ENCODE measurements around the gene ANKRD53. TPM values are rescaled to one million over a fixed set of nuclear protein-coding genes. Genes with fewer than 3 reads are reported as not detected.

ANKRD53 gene
- total and polyA plus RNA-seq, 4 donors = 0.63 to 2.5 (median 0.76) TPM

- Histone ChIP-seq H3K9me3 (ENCODE audit: control insufficient read depth in 4 of 4, insufficient read depth in 3 of 4, low read length in 3 of 4) (no peaks in the 10 kb centered on the region), H3K9ac (ENCODE audit: insufficient read depth in 1 of 2, low read length in 2 of 2) (no peak overlapping the region), H3K27me3 (ENCODE audit: control insufficient read depth in 3 of 3, insufficient read depth in 3 of 3, low read length in 2 of 3) (peaks cover 0 to 4% (median 0%) of the 10 kb centered on the region in 3 donors), H3K4me3 (no peak overlapping the region), H3K36me3 (ENCODE audit: control insufficient read depth in 4 of 4, insufficient read depth in 4 of 4, low read length in 4 of 4) (no peaks in the 10 kb centered on the region), H3K27ac (ENCODE audit: low read depth in 1 of 2, low read length in 1 of 2) (no peak overlapping the region), H3K4me1 (ENCODE audit: control insufficient read depth in 5 of 5, insufficient read depth in 5 of 5, low read length in 5 of 5) (no peaks in the 10 kb centered on the region)
- ATAC-seq (ENCODE audit: insufficient read depth, low FRiP score) = no peak
- DNase-seq = no peak
- WGBS, 2 donors = 47 to 63% methylated on average over 11 of the region's 11 CpGs
- no peak for TF ChIP-seq CTCF (IDR thresholded peaks at IDR 0.05; ENCODE audit: control extremely low read depth, extremely low read depth)
Measured at GRCh38 chr2:71001981-71002570, 23.6 kb downstream of the ANKRD53 start.

DNA sequence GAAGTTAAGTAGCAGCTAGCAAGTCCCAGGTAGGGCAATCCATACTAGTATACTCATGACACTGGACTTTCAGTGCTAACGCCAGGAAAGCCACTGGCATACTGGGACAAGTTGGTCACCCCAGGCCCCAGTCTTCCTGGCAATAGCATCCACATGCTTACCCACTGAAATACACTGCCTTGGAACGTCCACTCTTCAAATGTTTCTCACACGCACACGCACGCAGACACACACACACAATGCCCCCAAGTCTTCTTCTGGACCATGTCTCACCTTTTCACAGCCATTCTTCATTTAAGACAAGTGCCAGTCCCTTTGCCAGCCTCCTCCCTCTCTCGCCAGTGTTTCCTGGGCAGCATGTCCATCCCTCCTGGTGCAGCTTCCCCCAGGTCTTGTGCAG, 25.0 kb downstream of the ANKRD53 start:
- no peaks in the 10 kb centered on the region for H3K4me1 ChIP-seq (ENCODE audit: control insufficient read depth in 5 of 5, insufficient read depth in 5 of 5, low read length in 5 of 5)
- TF ChIP-seq CTCF (IDR thresholded peaks at IDR 0.05; ENCODE audit: control extremely low read depth, extremely low read depth) = no peak
- ATAC-seq (ENCODE audit: insufficient read depth, low FRiP score) (no peak), DNase-seq (no peak)
- 86 to 94% methylated on average over 6 of the region's 6 CpGs for WGBS, 2 donors
- no peak overlapping the region for H3K27ac ChIP-seq (ENCODE audit: low read depth in 1 of 2, low read length in 1 of 2)
- no peak overlapping the region for H3K9ac ChIP-seq (ENCODE audit: insufficient read depth in 1 of 2, low read length in 2 of 2)
- peaks cover 0 to under 1% (median 0%) of the 10 kb centered on the region in 4 donors for H3K9me3 ChIP-seq (ENCODE audit: control insufficient read depth in 4 of 4, insufficient read depth in 3 of 4, low read length in 3 of 4)
- H3K36me3 ChIP-seq (ENCODE audit: control insufficient read depth in 4 of 4, insufficient read depth in 4 of 4, low read length in 4 of 4) = no peaks in the 10 kb centered on the region
- peaks cover 0 to 7% (median 0%) of the 10 kb centered on the region in 3 donors for H3K27me3 ChIP-seq (ENCODE audit: control insufficient read depth in 3 of 3, insufficient read depth in 3 of 3, low read length in 2 of 3)
- no peak overlapping the region for H3K4me3 ChIP-seq

DNA sequence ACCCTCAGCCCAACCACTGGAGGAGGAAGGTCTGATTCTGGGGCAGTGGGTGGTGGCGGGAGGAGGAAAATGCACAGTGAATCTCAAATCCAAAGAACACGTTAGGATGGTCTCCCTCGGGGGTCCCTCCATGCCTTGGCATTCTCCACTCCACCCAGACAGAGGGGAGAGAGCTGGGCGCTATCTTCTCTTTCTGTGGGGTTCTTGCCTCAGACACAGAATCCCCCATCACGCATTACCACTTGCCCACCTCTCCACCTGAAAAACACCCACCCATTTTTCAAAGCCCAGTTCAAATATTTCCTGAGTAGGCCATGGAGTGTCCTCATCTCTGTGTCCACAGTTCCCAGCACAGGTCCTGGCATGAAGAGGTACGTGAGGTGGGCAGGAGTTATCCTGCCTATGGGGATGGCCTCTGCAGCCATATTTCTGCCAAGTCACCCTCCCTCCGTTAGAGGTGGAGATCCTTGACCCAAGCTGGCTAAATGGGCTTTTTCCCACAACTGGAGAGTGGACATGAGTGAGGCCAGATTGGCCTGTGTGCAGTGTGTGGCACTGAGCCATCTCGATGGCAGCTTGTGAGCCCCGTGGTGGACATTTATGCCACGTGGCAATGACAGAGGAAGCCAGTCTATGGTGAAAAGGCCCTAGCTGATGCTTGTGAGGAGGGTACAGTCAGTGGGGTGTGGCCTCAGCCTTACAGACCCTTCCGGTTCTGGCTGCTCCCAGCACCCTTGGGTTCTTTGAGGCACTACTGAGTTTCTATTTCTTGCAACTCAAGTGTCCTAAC, 25.7 kb downstream of the ANKRD53 start:
- no peaks in the 10 kb centered on the region for H3K36me3 ChIP-seq (ENCODE audit: control insufficient read depth in 4 of 4, insufficient read depth in 4 of 4, low read length in 4 of 4)
- no peaks in the 10 kb centered on the region for H3K4me1 ChIP-seq (ENCODE audit: control insufficient read depth in 5 of 5, insufficient read depth in 5 of 5, low read length in 5 of 5)
- peaks cover 0 to 7% (median 0%) of the 10 kb centered on the region in 3 donors for H3K27me3 ChIP-seq (ENCODE audit: control insufficient read depth in 3 of 3, insufficient read depth in 3 of 3, low read length in 2 of 3)
- H3K9ac ChIP-seq (ENCODE audit: insufficient read depth in 1 of 2, low read length in 2 of 2) = no peak overlapping the region
- H3K27ac ChIP-seq (ENCODE audit: low read depth in 1 of 2, low read length in 1 of 2) = no peak overlapping the region
- no peak for ATAC-seq (ENCODE audit: insufficient read depth, low FRiP score)
- peaks cover 0 to 3% (median 0%) of the 10 kb centered on the region in 4 donors for H3K9me3 ChIP-seq (ENCODE audit: control insufficient read depth in 4 of 4, insufficient read depth in 3 of 4, low read length in 3 of 4)
- no peak overlapping the region for H3K4me3 ChIP-seq
- DNase-seq = no peak
- 77 to 88% methylated on average over 11 of the region's 11 CpGs for WGBS, 2 donors
- no peak for TF ChIP-seq CTCF (IDR thresholded peaks at IDR 0.05; ENCODE audit: control extremely low read depth, extremely low read depth)

All from lung (tissue), 12 donors.